GM12878 (cell line): ENCODE results near the gene RASGRP2. TPM values are rescaled to one million over a fixed set of nuclear protein-coding genes. Genes with fewer than 3 reads are reported as not detected.

Experiments used
- ATAC-seq: fragments of 200-7000 bp; cut with Tn5 transposase; 3 replicates; pipeline ENCODE4 v1.9.1; 2020; ENCODE audit warnings: mild to moderate bottlenecking, moderate library complexity
- BruUV-seq: library from RNA; stranded (reverse); fragments of 400-500 nt; replicated peaks from 2 replicates; lab custom pipeline; 2021; lab: Mats Ljungman, UMichigan
- CTCF ChIA-PET: fragments of 300-600 bp; sonication (Branson Sonifier 250); formaldehyde crosslinking; extraction: SDS; loops from one replicate; lab custom pipeline; 2021; ENCODE audit warnings: inconsistent platforms; lab: Yijun Ruan, JAX
- POLR2A ChIA-PET: fragments of 350-600 bp; formaldehyde crosslinking; extraction: SDS; loops from one replicate; lab custom pipeline; 2021; ENCODE audit warnings: inconsistent platforms; lab: Charles Lee
- RAD21 ChIA-PET: fragments of 300-600 bp; sonication (Branson Sonifier 250); formaldehyde crosslinking; loops from one replicate; lab custom pipeline; 2023; ENCODE audit warnings: antibody characterized with exemption; ENCODE audit not compliant: unreplicated experiment; lab: Charles Lee
- SMC1A ChIA-PET: fragments of 300-600 bp; sonication (Branson Sonifier 250); formaldehyde crosslinking; loops from one replicate; lab custom pipeline; 2023; ENCODE audit not compliant: unreplicated experiment, uncharacterized antibody; lab: Charles Lee
- DNase-seq: peaks from one replicate; pipeline ENCODE4 v3.0.0-alpha.2; 2011; ENCODE audit warnings: low read depth, low spot score
- FAIRE-seq: peaks from 3 replicates; lab custom pipeline; 2011; peaks lifted over from hg19 to GRCh38; lab: Jason Lieb, UNC
- H2AFZ ChIP-seq: 2 replicates; pipeline ENCODE4 v1.6.0; 2011; ENCODE audit warnings: low read depth, low read length, control low read depth; ENCODE audit not compliant: control insufficient read depth
- H3K27ac ChIP-seq: 2 replicates; pipeline ENCODE4 v1.5.1; 2011; ENCODE audit warnings: control low read depth; ENCODE audit not compliant: control insufficient read depth, insufficient read depth
- H3K27me3 ChIP-seq, 2 experiments: replicated peaks in 1 of 2; 2 replicates each; pipeline versions ENCODE4 v1.6.0 to v1.6.1; 2011; ENCODE audit warnings: low read length in 1 of 2; ENCODE audit not compliant: control insufficient read depth in 2 of 2, insufficient read depth in 2 of 2
- H3K36me3 ChIP-seq, 2 experiments: 2 replicates each; pipeline ENCODE4 v1.5.1; 2011; ENCODE audit warnings: low read length in 1 of 2; ENCODE audit not compliant: control insufficient read depth in 2 of 2, insufficient read depth in 2 of 2
- H3K4me1 ChIP-seq: 2 replicates; pipeline ENCODE4 v1.6.1; 2011; ENCODE audit warnings: mild to moderate bottlenecking, low read length, moderate library complexity, mixed read lengths; ENCODE audit not compliant: control insufficient read depth, insufficient read depth
- H3K4me2 ChIP-seq: 2 replicates; pipeline ENCODE4 v1.6.0; 2011; ENCODE audit warnings: control low read depth; ENCODE audit not compliant: control insufficient read depth, insufficient read depth
- H3K4me3 ChIP-seq: fragments of 200-600 bp; sonication (generic); 2 replicates; pipeline ENCODE4 v1.5.1; 2016
- H3K79me2 ChIP-seq: 2 replicates; pipeline ENCODE4 v1.6.0; 2011; ENCODE audit warnings: low read length; ENCODE audit not compliant: control insufficient read depth, insufficient read depth
- H3K9ac ChIP-seq: 2 replicates; pipeline ENCODE4 v1.8.0; 2011; ENCODE audit warnings: low read length, control low read depth, mixed read lengths; ENCODE audit not compliant: control insufficient read depth, insufficient read depth
- H3K9me3 ChIP-seq: replicated peaks from 3 replicates; pipeline ENCODE4 v1.5.1; 2011; ENCODE audit warnings: mild to moderate bottlenecking, low read length; ENCODE audit not compliant: control insufficient read depth, insufficient read depth
- H4K20me1 ChIP-seq: 2 replicates; pipeline ENCODE4 v1.6.0; 2011; ENCODE audit not compliant: control insufficient read depth, insufficient read depth
- FOS ChIP-seq: IDR thresholded peaks from 3 replicates; pipeline ENCODE4 v1.6.1; 2011; ENCODE audit warnings: borderline replicate concordance; ENCODE audit not compliant: insufficient read length; ENCODE audit errors: extremely low read depth
- SMAD5 ChIP-seq: IDR thresholded peaks from 2 replicates; pipeline ENCODE4 v1.6.1; 2016; ENCODE audit warnings: antibody characterized with exemption, low read depth
- WGBS: methylation state at CpG from one replicate; pipeline ENCODE4 v1.1.6; 2016; ENCODE audit warnings: low lambda C conversion rate; ENCODE audit not compliant: insufficient replicate concordance, insufficient coverage; ENCODE audit errors: missing lambda C conversion rate; 5-methylcytosine and 5-hydroxymethylcytosine counted together
- in situ Hi-C: fragments of 300-500 bp; cut with MboI; formaldehyde crosslinking; loops from 9 replicates; pipeline ENCODE4 v1.14.3; 2018; ENCODE audit warnings: mixed read lengths
- intact Hi-C: fragments of 100-400 bp; cut with micrococcal nuclease; formaldehyde crosslinking; loops from one replicate; pipeline ENCODE4 v1.14.2; 2022; ENCODE audit not compliant: unreplicated experiment
- polyA plus RNA-seq, 11 experiments: library from polyadenylated mRNA; depleted of rRNA in 4 of 11; unstranded in 6 of 11; stranded (reverse) in 5 of 11; fragments of >200 nt; fragmentation: Nextera tagmentation in 4 of 11; fragmentation: Illumina TruSeq in 1 of 11; extraction: Ambion mirVana in 4 of 11; extraction: Trizol in 1 of 11; gene quantifications; 1 replicate in 1 of 11; 2 replicates in 10 of 11; pipeline versions ENCODE4 v1.2.1 to v1.2.3, GENCODE V29; 2011 to 2016; ENCODE audit warnings: inconsistent platforms in 2 of 11, missing spikeins in 2 of 11, low read depth in 1 of 11
- total RNA-seq, 4 experiments: library from RNA; depleted of rRNA in 3 of 4; stranded (reverse); fragments of >200 nt in 3 of 4; fragmentation: Illumina TruSeq in 1 of 4; extraction: Trizol in 1 of 4; gene quantifications; 2 replicates each; pipeline versions ENCODE4 v1.2.1 to v1.2.3, GENCODE V29; 2013 to 2021

The RASGRP2 gene
- total and polyA plus RNA-seq, 10 of the 15 experiments (the other 5 are each of a cell fraction or from before 2014, with no cell fraction given), result 0.26 to 9.0 (median 5.4) TPM

- no peak for ATAC-seq
- H3K9ac ChIP-seq, result no peak overlapping the region
- peaks cover 24% of the 10 kb centered on the region for H3K4me1 ChIP-seq
- no peak for DNase-seq
- ChIA-PET SMC1A (no interaction called here), POLR2A (no interaction called here), CTCF (interaction anchor here (1.0 to 3.6 kb wide), 3 partner anchors 12 to 27 kb away, joined by 3 to 30 read pairs (median 6); no protein-coding TSS in a partner anchor), RAD21 (no interaction called here)
- FAIRE-seq, result no peak
- no peak overlapping the region for H3K4me2 ChIP-seq
- no peaks in the 10 kb centered on the region for H3K79me2 ChIP-seq
- no peaks in the 10 kb centered on the region for H3K9me3 ChIP-seq
- 6% methylated on average over 6 of the region's 6 CpGs for WGBS
- in situ Hi-C loops (no loop called here), intact Hi-C loops (no loop called here)
- TF ChIP-seq FOS, result no peak
- no peak for TF ChIP-seq SMAD5
- no peaks in the 10 kb centered on the region for H4K20me1 ChIP-seq
- no peak overlapping the region for H3K27ac ChIP-seq
- H2AFZ ChIP-seq, result no peak overlapping the region
- BruUV-seq, result no TSS peak
- peaks cover 0 to 6% of the 10 kb centered on the region in 2 experiments; a peak in 1 of 4 replicates for H3K27me3 ChIP-seq
- H3K36me3 ChIP-seq, result no peaks in the 10 kb centered on the region
- no peak overlapping the region for H3K4me3 ChIP-seq
These were observed 66.4 kb downstream of the RASGRP2 start for GRCh38 chr11:64677441-64678023.

Other genes starting within 250 kb of the RASGRP2 start
Only the 7 nearest of the 13 such genes appear.
- gene NRXN2, start 20.9 kb downstream of the RASGRP2 start, total RNA-seq (2014; rRNA removed), result 0.06 TPM in 1 of 2 replicates, not detected in the other
- 0.18 and 0.22 TPM in 2 replicates for gene NRXN2, start 20.9 kb downstream of the RASGRP2 start, total RNA-seq (2014; rRNA removed; fragmentation: Illumina TruSeq; extraction: Trizol)
- gene NRXN2, start 20.9 kb downstream of the RASGRP2 start, total RNA-seq (2021), result 0.29 and 0.74 TPM in 2 replicates
- 1.1 and 1.4 TPM in 2 replicates for gene NRXN2, start 20.9 kb downstream of the RASGRP2 start, polyA plus RNA-seq (2011; rRNA removed)
- 0.09 TPM in 1 of 2 replicates, not detected in the other for gene NRXN2, start 20.9 kb downstream of the RASGRP2 start, polyA plus RNA-seq (2014; fragmentation: Illumina TruSeq; extraction: Trizol)
- gene NRXN2, start 20.9 kb downstream of the RASGRP2 start, polyA plus RNA-seq (2014; fragmentation: Nextera tagmentation; extraction: Ambion mirVana), result under 1 TPM; 0.03 to 0.07 TPM
- 0.08 and 0.28 TPM in 2 replicates for gene NRXN2, start 20.9 kb downstream of the RASGRP2 start, polyA plus RNA-seq (2014; rRNA removed)
- gene NRXN2, start 20.9 kb downstream of the RASGRP2 start, polyA plus RNA-seq (2016; fragmentation: Nextera tagmentation; extraction: Ambion mirVana), result under 1 TPM; 0.24 to 0.52 TPM
- gene PYGM, start 15.8 kb upstream of the RASGRP2 start, total RNA-seq (2014; rRNA removed), result 0.27 and 0.34 TPM in 2 replicates
- 0.23 and 0.27 TPM in 2 replicates for gene PYGM, start 15.8 kb upstream of the RASGRP2 start, total RNA-seq (2014; rRNA removed; fragmentation: Illumina TruSeq; extraction: Trizol)
- gene PYGM, start 15.8 kb upstream of the RASGRP2 start, total RNA-seq (2021), result 0.28 and 0.35 TPM in 2 replicates
- gene PYGM, start 15.8 kb upstream of the RASGRP2 start, polyA plus RNA-seq (2011; rRNA removed), result 0.32 and 0.33 TPM in 2 replicates
- 0.19 TPM in 1 of 2 replicates, not detected in the other for gene PYGM, start 15.8 kb upstream of the RASGRP2 start, polyA plus RNA-seq (2014; fragmentation: Illumina TruSeq; extraction: Trizol)
- under 1 TPM; 0.04 to 0.08 TPM for gene PYGM, start 15.8 kb upstream of the RASGRP2 start, polyA plus RNA-seq (2014; fragmentation: Nextera tagmentation; extraction: Ambion mirVana)
- 0.61 and 3.7 TPM in 2 replicates for gene PYGM, start 15.8 kb upstream of the RASGRP2 start, polyA plus RNA-seq (2014; rRNA removed)
- under 1 TPM in 1 of 2 experiments, not detected in 1; 0.04 TPM for gene PYGM, start 15.8 kb upstream of the RASGRP2 start, polyA plus RNA-seq (2016; fragmentation: Nextera tagmentation; extraction: Ambion mirVana)
- 88.2 and 111 TPM in 2 replicates for gene SF1, start 34.4 kb upstream of the RASGRP2 start, total RNA-seq (2014; rRNA removed)
- 76.0 and 84.4 TPM in 2 replicates for gene SF1, start 34.4 kb upstream of the RASGRP2 start, total RNA-seq (2014; rRNA removed; fragmentation: Illumina TruSeq; extraction: Trizol)
- gene SF1, start 34.4 kb upstream of the RASGRP2 start, total RNA-seq (2021), result 327 and 337 TPM in 2 replicates
- gene SF1, start 34.4 kb upstream of the RASGRP2 start, polyA plus RNA-seq (2011; rRNA removed), result 82.5 and 84.8 TPM in 2 replicates
- gene SF1, start 34.4 kb upstream of the RASGRP2 start, polyA plus RNA-seq (2014; fragmentation: Illumina TruSeq; extraction: Trizol), result 216 and 280 TPM in 2 replicates
- gene SF1, start 34.4 kb upstream of the RASGRP2 start, polyA plus RNA-seq (2014; fragmentation: Nextera tagmentation; extraction: Ambion mirVana), result 10 to 100 TPM; 13.6 to 29.6 TPM
- 155 and 172 TPM in 2 replicates for gene SF1, start 34.4 kb upstream of the RASGRP2 start, polyA plus RNA-seq (2014; rRNA removed)
- gene SF1, start 34.4 kb upstream of the RASGRP2 start, polyA plus RNA-seq (2016; fragmentation: Nextera tagmentation; extraction: Ambion mirVana), result 100 to 1,000 TPM in 1 of 2 experiments, 10 to 100 TPM in 1; 97.4 to 109 TPM
- gene MAP4K2, start 59.1 kb upstream of the RASGRP2 start, total RNA-seq (2014; rRNA removed), result 66.7 and 74.7 TPM in 2 replicates
- gene MAP4K2, start 59.1 kb upstream of the RASGRP2 start, total RNA-seq (2014; rRNA removed; fragmentation: Illumina TruSeq; extraction: Trizol), result 36.9 and 41.0 TPM in 2 replicates
- 78.1 and 79.2 TPM in 2 replicates for gene MAP4K2, start 59.1 kb upstream of the RASGRP2 start, total RNA-seq (2021)
- gene MAP4K2, start 59.1 kb upstream of the RASGRP2 start, polyA plus RNA-seq (2011; rRNA removed), result 27.3 and 49.9 TPM in 2 replicates
- 16.1 and 42.8 TPM in 2 replicates for gene MAP4K2, start 59.1 kb upstream of the RASGRP2 start, polyA plus RNA-seq (2014; fragmentation: Illumina TruSeq; extraction: Trizol)
- gene MAP4K2, start 59.1 kb upstream of the RASGRP2 start, polyA plus RNA-seq (2014; fragmentation: Nextera tagmentation; extraction: Ambion mirVana), result 1 to 10 TPM in 1 of 2 experiments, under 1 TPM in 1; 0.98 to 4.4 TPM
- 69.0 and 71.8 TPM in 2 replicates for gene MAP4K2, start 59.1 kb upstream of the RASGRP2 start, polyA plus RNA-seq (2014; rRNA removed)
- 10 to 100 TPM; 47.8 to 52.9 TPM for gene MAP4K2, start 59.1 kb upstream of the RASGRP2 start, polyA plus RNA-seq (2016; fragmentation: Nextera tagmentation; extraction: Ambion mirVana)
- 14.4 and 19.0 TPM in 2 replicates for gene MEN1, start 66.4 kb upstream of the RASGRP2 start, total RNA-seq (2014; rRNA removed)
- gene MEN1, start 66.4 kb upstream of the RASGRP2 start, total RNA-seq (2014; rRNA removed; fragmentation: Illumina TruSeq; extraction: Trizol), result 6.3 and 6.5 TPM in 2 replicates
- 31.1 and 32.6 TPM in 2 replicates for gene MEN1, start 66.4 kb upstream of the RASGRP2 start, total RNA-seq (2021)
- gene MEN1, start 66.4 kb upstream of the RASGRP2 start, polyA plus RNA-seq (2011; rRNA removed), result 6.0 and 19.0 TPM in 2 replicates
- 13.0 and 22.4 TPM in 2 replicates for gene MEN1, start 66.4 kb upstream of the RASGRP2 start, polyA plus RNA-seq (2014; fragmentation: Illumina TruSeq; extraction: Trizol)
- 1 to 10 TPM; 2.5 to 4.1 TPM for gene MEN1, start 66.4 kb upstream of the RASGRP2 start, polyA plus RNA-seq (2014; fragmentation: Nextera tagmentation; extraction: Ambion mirVana)
- 26.8 and 37.5 TPM in 2 replicates for gene MEN1, start 66.4 kb upstream of the RASGRP2 start, polyA plus RNA-seq (2014; rRNA removed)
- 10 to 100 TPM; 38.9 to 39.7 TPM for gene MEN1, start 66.4 kb upstream of the RASGRP2 start, polyA plus RNA-seq (2016; fragmentation: Nextera tagmentation; extraction: Ambion mirVana)
- gene CDC42BPG, start 100.5 kb upstream of the RASGRP2 start, total RNA-seq (2014; rRNA removed), result 0.11 and 1.3 TPM in 2 replicates
- 0.09 TPM in 2 replicates for gene CDC42BPG, start 100.5 kb upstream of the RASGRP2 start, total RNA-seq (2014; rRNA removed; fragmentation: Illumina TruSeq; extraction: Trizol)
- gene CDC42BPG, start 100.5 kb upstream of the RASGRP2 start, total RNA-seq (2021), result 0.36 and 0.45 TPM in 2 replicates
- gene CDC42BPG, start 100.5 kb upstream of the RASGRP2 start, polyA plus RNA-seq (2011; rRNA removed), result 0.04 and 0.12 TPM in 2 replicates
- 0.03 and 0.46 TPM in 2 replicates for gene CDC42BPG, start 100.5 kb upstream of the RASGRP2 start, polyA plus RNA-seq (2014; fragmentation: Illumina TruSeq; extraction: Trizol)
- gene CDC42BPG, start 100.5 kb upstream of the RASGRP2 start, polyA plus RNA-seq (2014; fragmentation: Nextera tagmentation; extraction: Ambion mirVana), result under 1 TPM in 1 of 2 experiments, not detected in 1; 0.02 TPM
- 0.44 and 0.53 TPM in 2 replicates for gene CDC42BPG, start 100.5 kb upstream of the RASGRP2 start, polyA plus RNA-seq (2014; rRNA removed)
- gene CDC42BPG, start 100.5 kb upstream of the RASGRP2 start, polyA plus RNA-seq (2016; fragmentation: Nextera tagmentation; extraction: Ambion mirVana), result under 1 TPM; 0.04 TPM
- 50.9 and 64.6 TPM in 2 replicates for gene EHD1, start 134.5 kb upstream of the RASGRP2 start, total RNA-seq (2014; rRNA removed)
- 24.3 and 24.5 TPM in 2 replicates for gene EHD1, start 134.5 kb upstream of the RASGRP2 start, total RNA-seq (2014; rRNA removed; fragmentation: Illumina TruSeq; extraction: Trizol)
- 165 and 166 TPM in 2 replicates for gene EHD1, start 134.5 kb upstream of the RASGRP2 start, total RNA-seq (2021)
- 21.0 and 50.4 TPM in 2 replicates for gene EHD1, start 134.5 kb upstream of the RASGRP2 start, polyA plus RNA-seq (2011; rRNA removed)
- 18.9 and 71.4 TPM in 2 replicates for gene EHD1, start 134.5 kb upstream of the RASGRP2 start, polyA plus RNA-seq (2014; fragmentation: Illumina TruSeq; extraction: Trizol)
- gene EHD1, start 134.5 kb upstream of the RASGRP2 start, polyA plus RNA-seq (2014; fragmentation: Nextera tagmentation; extraction: Ambion mirVana), result 1 to 10 TPM; 1.0 to 2.2 TPM
- 68.5 and 102 TPM in 2 replicates for gene EHD1, start 134.5 kb upstream of the RASGRP2 start, polyA plus RNA-seq (2014; rRNA removed)
- gene EHD1, start 134.5 kb upstream of the RASGRP2 start, polyA plus RNA-seq (2016; fragmentation: Nextera tagmentation; extraction: Ambion mirVana), result 10 to 100 TPM; 88.1 to 97.5 TPM